Kidney (tissue), 14 donors: ENCODE measurements around the gene ACVR2A. TPM values are rescaled to one million over a fixed set of nuclear protein-coding genes. Genes with fewer than 3 reads are reported as not detected.

Experiments
- DNase-seq, 5 donors: peaks; one replicate each; pipeline ENCODE4 v3.0.0-alpha.2; 2013 to 2020
- FAIRE-seq: peaks from 2 replicates; lab custom pipeline; 2012; peaks lifted over from hg19 to GRCh38; lab: Jason Lieb, UNC
- H3K27ac ChIP-seq, 2 donors: one replicate each; pipeline ENCODE4 v1.7.0; 2013; ENCODE audit warnings: low read depth in 2 of 2, low read length in 2 of 2, inconsistent platforms in 1 of 2
- H3K27me3 ChIP-seq: one replicate; pipeline ENCODE4 v1.7.1; 2013; ENCODE audit warnings: low read length, inconsistent platforms; ENCODE audit not compliant: control insufficient read depth, insufficient read depth
- H3K36me3 ChIP-seq, 3 donors: one replicate each; pipeline versions ENCODE4 v1.7.0 to v1.7.1; 2013; ENCODE audit warnings: low read length in 3 of 3, control low read depth in 1 of 3, inconsistent platforms in 1 of 3; ENCODE audit not compliant: insufficient read depth in 3 of 3, control insufficient read depth in 2 of 3
- H3K4me1 ChIP-seq, 3 donors: one replicate each; pipeline versions ENCODE4 v1.7.0 to v1.7.1; 2013; ENCODE audit warnings: low read length in 3 of 3, inconsistent platforms in 1 of 3, low read depth in 1 of 3; ENCODE audit not compliant: control insufficient read depth in 2 of 3, insufficient read depth in 2 of 3
- H3K4me3 ChIP-seq, 3 donors: one replicate each; pipeline versions ENCODE4 v1.7.0 to v1.8.1; 2013; ENCODE audit warnings: low read length in 3 of 3, control low read depth in 1 of 3, inconsistent platforms in 1 of 3
- H3K9ac ChIP-seq, 3 donors: one replicate each; pipeline versions ENCODE4 v1.7.0 to v1.7.1; 2013; ENCODE audit warnings: low read length in 3 of 3, control low read depth in 1 of 3, inconsistent platforms in 1 of 3
- H3K9me3 ChIP-seq, 3 donors: one replicate each; pipeline versions ENCODE4 v1.7.0 to v1.7.1; 2013; ENCODE audit warnings: low read length in 3 of 3, control low read depth in 1 of 3, inconsistent platforms in 1 of 3; ENCODE audit not compliant: control insufficient read depth in 2 of 3, insufficient read depth in 1 of 3
- intact Hi-C: fragments of 100-400 bp; cut with DNase I; formaldehyde crosslinking; loops from one replicate; pipeline ENCODE4 v1.11.1; 2022
- polyA plus RNA-seq: library from polyadenylated mRNA; stranded (reverse); fragments of 350-450 nt; fragmentation: Illumina TruSeq; extraction: RNeasy Lipid Tissue Mini Kit (QIAGEN cat#74804); gene quantifications from one replicate; pipeline ENCODE4 v1.2.3, GENCODE V29; 2014; ENCODE audit warnings: low read depth, low replicate concordance; ENCODE audit not compliant: insufficient read depth
- total RNA-seq: library from RNA; stranded (reverse); fragmentation: NEBNext Ultra II Directional; extraction: Animal tissue kit (Norgen Biotek cat#: 25700); gene quantifications from one replicate; pipeline ENCODE4 v1.2.1, GENCODE V29; 2021
- TF ChIP-seq, protein P1 (sequence below): IDR thresholded peaks from 3 replicates; pipeline ENCODE4 v1.5.1; 2012; ENCODE audit warnings: mild to moderate bottlenecking, moderate library complexity, borderline replicate concordance; ENCODE audit not compliant: insufficient read depth; ENCODE audit errors: extremely low read depth
- donor health status: control.
- donor health status: control.
- donor health status: control.
- donor health status: control.
- donor health status: control.
- donor health status: DM: yes; HTN: yes; CAD: no.
- donor health status: Normal renal cell carcinoma (clear cell type).

The ACVR2A gene
- total and polyA plus RNA-seq, 2 donors from 2014 or later: 7.6 to 18.4 TPM

DNA sequence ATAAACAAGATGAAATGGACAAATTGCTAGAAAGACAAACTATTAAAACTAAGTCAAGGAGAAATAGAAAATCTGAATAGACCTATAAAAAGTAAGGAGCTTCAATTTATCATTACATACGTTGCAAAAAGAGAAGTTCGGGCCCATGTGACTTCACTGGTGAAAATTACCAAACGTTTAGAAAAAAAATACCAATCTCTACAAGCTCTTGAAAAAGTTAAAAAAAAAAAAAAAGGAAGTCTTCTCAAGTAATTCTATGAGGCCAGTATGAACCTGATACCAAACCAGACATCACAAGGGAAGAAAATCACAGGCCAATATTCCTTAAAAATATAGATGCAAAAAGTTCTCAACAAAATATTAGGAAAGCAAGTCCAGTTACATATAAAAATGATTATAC lies 20.2 kb upstream of the ACVR2A start:
- Histone ChIP-seq H3K9ac (no peak overlapping the region), H3K4me3 (no peak overlapping the region), H3K27me3 (no peaks in the 10 kb centered on the region), H3K27ac (no peak overlapping the region), H3K4me1 (no peaks in the 10 kb centered on the region), H3K9me3 (no peaks in the 10 kb centered on the region), H3K36me3 (no peaks in the 10 kb centered on the region)
- FAIRE-seq (no peak), DNase-seq (no peak)
- TF ChIP-seq, protein P1, sequence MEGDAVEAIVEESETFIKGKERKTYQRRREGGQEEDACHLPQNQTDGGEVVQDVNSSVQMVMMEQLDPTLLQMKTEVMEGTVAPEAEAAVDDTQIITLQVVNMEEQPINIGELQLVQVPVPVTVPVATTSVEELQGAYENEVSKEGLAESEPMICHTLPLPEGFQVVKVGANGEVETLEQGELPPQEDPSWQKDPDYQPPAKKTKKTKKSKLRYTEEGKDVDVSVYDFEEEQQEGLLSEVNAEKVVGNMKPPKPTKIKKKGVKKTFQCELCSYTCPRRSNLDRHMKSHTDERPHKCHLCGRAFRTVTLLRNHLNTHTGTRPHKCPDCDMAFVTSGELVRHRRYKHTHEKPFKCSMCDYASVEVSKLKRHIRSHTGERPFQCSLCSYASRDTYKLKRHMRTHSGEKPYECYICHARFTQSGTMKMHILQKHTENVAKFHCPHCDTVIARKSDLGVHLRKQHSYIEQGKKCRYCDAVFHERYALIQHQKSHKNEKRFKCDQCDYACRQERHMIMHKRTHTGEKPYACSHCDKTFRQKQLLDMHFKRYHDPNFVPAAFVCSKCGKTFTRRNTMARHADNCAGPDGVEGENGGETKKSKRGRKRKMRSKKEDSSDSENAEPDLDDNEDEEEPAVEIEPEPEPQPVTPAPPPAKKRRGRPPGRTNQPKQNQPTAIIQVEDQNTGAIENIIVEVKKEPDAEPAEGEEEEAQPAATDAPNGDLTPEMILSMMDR: no peak
- intact Hi-C loops: no loop called here

DNA sequence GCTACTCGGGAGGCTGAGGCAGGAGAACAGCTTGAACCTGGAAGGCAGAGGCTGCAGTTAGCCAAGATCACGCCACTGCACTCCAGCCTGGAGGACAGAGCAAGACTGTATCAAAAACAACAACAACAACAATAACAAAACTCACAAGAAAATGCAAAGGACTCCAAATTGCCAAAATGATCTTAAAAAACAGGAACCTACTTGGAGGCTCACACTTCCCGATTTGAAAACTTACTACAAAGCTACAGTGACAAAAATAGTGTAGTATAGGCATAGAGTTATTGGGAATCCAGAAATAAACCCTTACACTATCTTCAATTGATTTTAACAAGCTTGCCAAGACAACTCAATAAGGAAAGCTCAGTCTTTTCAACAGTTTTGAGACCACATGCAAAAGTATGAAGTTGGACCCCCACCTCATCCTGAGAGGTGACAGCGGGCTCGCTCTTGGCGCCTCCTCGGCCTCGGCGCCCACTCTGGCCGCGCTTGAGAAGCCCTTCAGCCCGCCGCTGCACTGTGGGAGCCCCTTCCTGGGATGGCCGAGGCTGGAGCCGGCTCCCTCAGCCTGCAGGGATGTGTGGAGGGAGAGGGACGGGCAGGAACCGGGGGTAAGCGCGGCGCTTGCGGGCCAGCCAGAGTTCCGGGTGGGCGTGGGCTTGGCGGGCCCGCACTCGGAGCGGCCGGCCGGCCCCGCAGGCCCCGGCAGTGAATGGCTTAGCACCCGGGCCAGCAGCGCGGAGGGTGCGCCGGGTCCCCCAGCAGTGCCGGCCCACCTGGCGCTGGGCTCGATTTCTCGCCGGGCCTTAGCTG lies 18.3 kb upstream of the ACVR2A start:
- Histone ChIP-seq H3K9ac (no peak overlapping the region), H3K36me3 (no peaks in the 10 kb centered on the region), H3K4me1 (no peaks in the 10 kb centered on the region), H3K4me3 (no peak overlapping the region), H3K9me3 (no peaks in the 10 kb centered on the region), H3K27ac (no peak overlapping the region), H3K27me3 (no peaks in the 10 kb centered on the region)
- DNase-seq (no peak), FAIRE-seq (no peak)
- TF ChIP-seq, protein P1: no peak
- intact Hi-C loops: no loop called here

DNA sequence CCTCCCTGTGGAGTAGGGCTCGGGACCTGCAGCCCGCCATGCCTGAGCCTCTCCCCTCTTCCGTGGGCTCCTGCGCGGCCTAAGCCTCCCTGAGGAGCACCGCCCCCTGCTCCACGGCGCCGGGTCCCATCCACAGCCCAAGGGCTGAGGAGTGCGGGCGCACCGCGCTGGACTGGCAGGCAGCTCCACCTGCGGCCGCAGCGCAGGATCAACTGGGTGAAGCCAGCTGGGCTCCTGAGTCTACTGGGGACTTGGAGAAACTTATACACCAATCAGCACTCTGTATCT lies 17.8 kb upstream of the ACVR2A start:
- no peak for DNase-seq
- H3K4me3 ChIP-seq: no peak overlapping the region
- no peaks in the 10 kb centered on the region for H3K27me3 ChIP-seq
- no peaks in the 10 kb centered on the region for H3K9me3 ChIP-seq
- no peaks in the 10 kb centered on the region for H3K4me1 ChIP-seq
- TF ChIP-seq, protein P1: no peak
- H3K9ac ChIP-seq: no peak overlapping the region
- H3K27ac ChIP-seq: no peak overlapping the region
- intact Hi-C loops: no loop called here
- no peaks in the 10 kb centered on the region for H3K36me3 ChIP-seq
- no peak for FAIRE-seq
